ENCODE results near the gene STMN3.

DNA sequence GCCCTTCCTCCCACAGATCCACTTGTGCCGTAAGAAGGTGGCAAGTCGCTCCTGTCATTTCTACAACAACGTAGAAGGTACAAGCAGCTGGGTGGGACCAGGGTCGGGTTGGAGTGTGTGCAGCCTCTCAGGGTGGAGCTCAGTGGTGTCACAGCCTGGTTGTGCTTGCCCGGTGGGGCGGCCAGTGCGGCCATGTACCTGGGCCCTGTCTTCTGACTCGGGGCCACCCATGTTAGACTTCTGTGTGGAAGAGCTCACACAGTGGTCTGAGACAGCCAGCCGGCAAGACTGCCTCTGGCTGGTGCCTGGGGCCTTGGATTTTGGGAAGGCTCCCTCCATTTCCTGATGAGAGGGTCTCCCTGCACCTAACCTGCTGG is 9.6 kb upstream of the STMN3 start:
- no peak for TF ChIP-seq TARDBP (IDR thresholded peaks at IDR 0.05)
- TF ChIP-seq L3MBTL2 (conservative IDR thresholded peaks at IDR 0.05): no peak
